NCI-H2081 (cell line): ENCODE results near the gene RRP1B.

ENCODE experiments used
- DNase-seq, 2 experiments: peaks; one replicate each; lab custom pipeline; 2025; lab: John Stamatoyannopoulos, UW

RRP1B gene

GRCh38 chr21:43726686-43727518, 67.5 kb downstream of the RRP1B start:
- DNase-seq: no peak

- no peak for DNase-seq
Observed at GRCh38 chr21:43727519-43728153, 68.3 kb downstream of the RRP1B start.

GRCh38 chr21:43728154-43728466, 68.8 kb downstream of the RRP1B start:
- DNase-seq: no peak

- DNase-seq: peak; percentile 60 to 72
Observed at GRCh38 chr21:43728467-43729390, 69.4 kb downstream of the RRP1B start.

GRCh38 chr21:43731476-43731875, 72.1 kb downstream of the RRP1B start:
- DNase-seq: no peak

- DNase-seq: no peak
Observed at GRCh38 chr21:43731891-43732711, 72.7 kb downstream of the RRP1B start.

GRCh38 chr21:43733060-43733459, 73.7 kb downstream of the RRP1B start:
- DNase-seq: no peak

GRCh38 chr21:43733529-43734071, 74.2 kb downstream of the RRP1B start:
- no peak for DNase-seq

- peak in 1 of 2 experiments; percentile 3 for DNase-seq
Observed at GRCh38 chr21:43734131-43734927, 75.0 kb downstream of the RRP1B start.

- no peak for DNase-seq
Observed at GRCh38 chr21:43734928-43735229, 75.5 kb downstream of the RRP1B start.

- no peak for DNase-seq
Observed at GRCh38 chr21:43735236-43736091, 76.1 kb downstream of the RRP1B start.

GRCh38 chr21:43736224-43736883, 77.0 kb downstream of the RRP1B start:
- DNase-seq: no peak

- no peak for DNase-seq
Observed at GRCh38 chr21:43737158-43737950, 78.0 kb downstream of the RRP1B start.

GRCh38 chr21:43739621-43740435, 80.5 kb downstream of the RRP1B start:
- DNase-seq: no peak

- no peak for DNase-seq
Observed at GRCh38 chr21:43740497-43741156, 81.3 kb downstream of the RRP1B start.

- DNase-seq: no peak
Observed at GRCh38 chr21:43741423-43742096, 82.2 kb downstream of the RRP1B start.
